Activated gamma-delta T cell treated with Interleukin-2 at 50 U/mL for 16 hours (primary cell): ENCODE measurements around the gene ALG3.

Source experiments
- DNase-seq: peaks from one replicate; pipeline ENCODE4 v3.0.0-alpha.2; 2020

Gene ALG3

DNA sequence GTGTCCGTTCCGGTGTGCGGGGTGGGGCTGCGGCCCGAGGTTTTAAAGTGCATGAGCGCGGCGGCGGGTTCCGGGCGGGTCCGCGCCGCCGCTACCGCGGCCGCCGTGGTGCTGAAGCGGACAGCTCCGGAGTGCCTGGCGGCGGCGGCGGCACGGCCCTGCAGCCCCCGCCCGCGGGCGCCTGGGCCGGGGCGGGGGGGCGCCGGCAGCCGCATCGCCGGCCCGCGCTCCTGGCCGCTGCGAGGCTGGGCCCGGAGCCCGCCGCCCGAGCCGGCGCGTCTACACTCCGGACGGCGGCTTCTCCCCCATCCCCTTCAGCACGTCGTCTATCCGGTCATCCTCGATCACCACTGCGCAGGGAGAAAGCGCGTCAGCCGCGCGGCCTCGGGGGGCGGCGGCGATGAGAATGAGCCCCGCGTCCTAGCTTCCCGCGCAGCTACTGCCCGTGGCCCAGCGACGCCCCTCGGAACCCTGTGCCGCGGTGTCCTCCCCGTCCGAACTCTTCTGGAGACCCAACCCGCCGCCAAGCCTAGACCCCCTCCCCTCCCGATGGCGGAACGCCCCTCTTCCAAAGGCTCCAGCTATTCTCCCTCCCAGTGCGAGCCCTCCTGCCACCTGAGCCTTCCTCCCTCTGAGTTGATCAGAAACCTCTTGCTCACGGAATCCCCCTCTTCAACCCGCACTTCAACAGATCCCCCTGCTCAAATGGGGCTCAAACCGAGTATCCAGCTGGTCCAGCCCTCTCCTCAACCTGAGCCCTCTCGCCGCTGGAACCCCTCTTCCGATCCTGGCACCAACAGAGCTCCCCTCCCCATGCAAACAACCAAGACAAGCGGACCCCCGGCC, 11.3 kb upstream of the ALG3 start:
- peak; percentile 25 for DNase-seq

DNA sequence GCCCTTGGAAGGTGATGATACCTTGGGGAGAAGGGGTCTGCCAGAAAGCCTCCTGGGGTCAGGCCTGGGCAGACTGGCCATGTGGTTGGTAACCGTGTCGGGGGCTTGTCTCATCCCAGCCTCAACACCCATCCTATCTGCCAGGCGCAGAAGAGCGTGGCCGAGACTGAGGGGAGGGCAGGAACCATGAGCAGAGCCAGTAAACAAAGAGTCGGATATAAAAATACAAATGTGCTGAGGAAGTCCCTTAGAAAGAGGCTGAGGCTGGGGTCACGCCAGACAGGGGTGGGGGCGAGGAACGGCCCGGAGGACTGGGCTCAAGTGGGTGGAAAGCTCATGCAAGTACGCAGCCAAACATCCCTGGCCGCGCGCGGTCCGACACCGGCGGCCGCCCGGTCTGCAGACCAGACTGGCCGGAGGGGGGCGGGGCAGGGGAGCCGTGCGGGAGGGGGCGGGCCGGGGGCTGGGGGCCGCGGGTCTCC, 10.7 kb upstream of the ALG3 start:
- DNase-seq = no peak

DNA sequence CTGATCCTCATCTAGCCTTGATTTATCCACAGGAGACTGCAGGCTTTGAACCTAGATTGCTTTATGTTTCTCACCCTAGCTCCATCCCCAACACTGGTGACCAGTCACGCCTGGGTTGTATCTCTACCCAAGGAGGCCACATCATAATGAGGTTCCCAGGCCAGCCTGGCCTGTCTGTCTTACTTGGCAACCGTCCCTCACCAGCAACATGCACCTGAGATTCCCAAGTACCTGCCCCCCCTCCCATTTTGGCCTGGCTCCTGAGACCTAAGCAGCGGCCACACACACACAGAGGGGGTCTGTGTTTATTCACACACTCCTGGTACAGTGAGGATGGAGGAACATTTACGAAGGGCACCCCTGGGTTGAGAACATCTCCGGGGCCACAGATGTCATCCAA, 10.2 kb upstream of the ALG3 start:
- no peak for DNase-seq

DNA sequence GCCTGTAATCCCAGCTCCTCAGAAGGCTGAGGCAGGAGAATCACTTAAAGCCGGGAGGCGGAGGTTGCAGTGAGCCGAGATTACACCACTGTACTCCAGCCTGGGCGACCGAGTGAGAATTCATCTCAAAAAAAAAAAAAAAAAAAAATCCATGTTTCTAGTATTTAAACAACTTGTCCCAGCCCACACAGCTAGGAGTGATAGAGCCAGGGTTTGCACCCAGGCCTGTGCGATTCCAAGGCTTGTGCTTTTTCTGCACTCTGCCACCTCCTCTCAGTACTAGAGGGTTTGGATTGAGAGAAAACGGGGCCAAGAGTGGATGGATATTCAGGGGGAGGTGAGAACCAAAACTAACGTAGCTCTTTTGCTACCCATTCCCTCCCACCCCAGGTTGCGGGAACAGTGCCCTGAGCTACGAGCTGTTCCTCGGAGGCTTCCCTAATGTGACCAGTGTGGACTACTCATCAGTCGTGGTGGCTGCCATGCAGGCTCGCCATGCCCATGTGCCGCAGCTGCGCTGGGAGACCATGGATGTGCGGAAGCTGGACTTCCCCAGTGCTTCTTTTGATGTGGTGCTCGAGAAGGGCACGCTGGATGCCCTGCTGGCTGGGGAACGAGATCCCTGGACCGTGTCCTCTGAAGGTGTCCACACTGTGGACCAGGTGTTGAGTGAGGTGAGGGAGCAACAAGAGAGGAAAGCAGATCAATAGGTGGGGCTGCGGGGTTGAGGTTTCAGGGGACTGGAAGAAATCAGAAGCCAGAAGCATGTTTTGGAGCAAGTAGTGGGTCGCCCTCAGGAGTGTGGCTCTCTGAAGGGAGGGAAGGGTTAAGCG, 8.5 kb upstream of the ALG3 start:
- no peak for DNase-seq

DNA sequence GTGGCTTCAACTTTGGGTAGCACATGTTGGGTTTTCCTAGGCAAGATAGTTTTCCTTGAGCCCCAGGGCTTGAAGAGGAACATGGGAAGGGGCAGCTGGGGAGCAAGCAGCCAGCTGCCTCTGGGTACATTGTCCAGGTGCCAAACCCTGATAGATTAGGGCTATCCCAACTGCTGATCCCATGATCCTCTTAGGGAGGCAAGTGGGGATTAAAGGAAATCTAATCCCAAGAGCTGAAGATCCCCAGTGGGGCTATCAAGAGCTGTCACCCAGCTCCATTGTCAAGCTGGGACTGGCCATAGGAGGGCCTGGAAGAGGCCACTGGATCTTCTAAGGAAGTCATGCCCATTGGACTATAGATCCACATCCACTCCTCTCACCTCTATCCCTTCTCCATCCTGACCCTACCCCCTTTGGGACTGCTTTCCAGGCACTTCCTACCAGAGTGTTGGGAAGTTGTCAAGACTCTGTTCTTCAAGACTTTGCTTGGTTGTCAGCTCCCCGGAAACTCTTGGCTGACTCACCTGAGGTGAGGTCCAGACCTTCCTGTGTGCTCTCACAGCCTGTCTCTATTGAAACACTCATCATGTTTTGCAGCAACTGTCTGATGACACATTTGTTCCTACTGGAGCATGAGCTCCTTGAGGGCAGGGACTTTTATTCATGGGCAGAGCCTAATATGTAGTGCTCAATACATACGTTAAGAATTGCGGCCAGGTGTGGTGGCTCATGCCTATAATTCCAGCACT, 6.7 kb upstream of the ALG3 start:
- DNase-seq = no peak

DNA sequence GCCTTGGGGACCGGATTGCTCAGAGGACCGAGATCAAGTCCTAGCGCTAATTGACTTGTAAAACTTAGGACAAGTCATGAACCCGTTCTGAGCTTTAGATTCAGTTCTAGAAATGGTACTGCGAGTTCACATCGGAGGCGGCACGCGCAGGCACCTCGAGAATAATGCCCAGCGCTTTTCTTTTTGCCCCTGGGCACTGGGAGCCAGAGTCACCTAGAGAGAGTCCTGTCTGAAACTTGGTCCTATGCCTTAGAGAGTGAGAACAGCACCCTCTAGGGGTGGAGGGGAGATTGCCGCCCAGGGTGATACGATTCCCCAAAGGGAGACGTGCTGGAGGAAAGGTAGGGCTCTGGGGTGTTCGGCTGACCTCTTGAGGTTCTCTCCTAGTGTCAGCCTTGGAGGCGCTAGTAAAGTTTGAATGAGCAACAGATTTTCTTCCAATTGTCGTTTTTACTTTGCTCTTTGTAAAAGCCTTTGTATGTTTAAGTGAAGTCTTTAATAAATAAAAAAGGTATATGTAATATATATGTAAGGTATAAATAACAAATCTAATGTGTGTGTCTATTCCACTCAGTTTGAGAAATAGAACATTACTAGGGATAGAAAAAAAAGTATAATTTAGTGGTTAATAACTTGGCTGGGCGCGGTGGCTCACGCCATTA, 1.5 kb upstream of the ALG3 start:
- peak; percentile 90 for DNase-seq

DNA sequence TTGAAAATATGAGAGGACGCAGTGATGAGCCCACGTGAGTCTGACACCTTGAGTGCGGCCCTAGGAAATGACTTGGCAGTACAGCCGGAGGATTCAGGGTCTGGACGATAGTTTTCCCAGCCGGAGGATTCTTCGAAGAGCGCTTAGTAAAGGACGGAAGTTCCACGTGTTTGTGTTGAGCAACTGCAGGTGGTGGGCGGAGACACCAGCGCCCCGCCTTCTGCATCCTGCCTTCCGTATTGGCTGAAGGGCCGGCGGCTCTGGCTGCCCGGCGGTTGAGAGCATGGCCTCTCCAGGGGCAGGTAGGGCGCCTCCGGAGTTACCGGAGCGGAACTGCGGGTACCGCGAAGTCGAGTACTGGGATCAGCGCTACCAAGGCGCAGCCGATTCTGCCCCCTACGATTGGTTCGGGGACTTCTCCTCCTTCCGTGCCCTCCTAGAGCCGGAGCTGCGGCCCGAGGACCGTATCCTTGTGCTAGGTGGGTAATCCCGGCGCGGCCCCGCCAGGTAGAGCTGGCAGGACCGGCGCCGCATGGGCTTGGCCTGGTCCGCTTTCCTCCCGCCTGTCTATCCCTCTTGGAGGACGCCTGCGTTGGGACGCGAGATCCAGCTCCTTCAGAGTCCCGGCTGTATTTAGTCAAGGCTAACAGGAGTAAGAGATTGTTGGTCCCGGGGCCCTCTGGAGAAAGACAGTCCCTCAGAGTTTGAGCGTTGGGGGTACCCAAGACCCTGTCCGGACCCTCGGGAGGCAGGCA, 827 bp upstream of the ALG3 start, which contains the start of gene EEF1AKMT4:
Gene EEF1AKMT4 (plus strand): TSS at position 261 of the 755 bp plus-strand sequence. CDS start 23 bp downstream, at position 284.
- peak; percentile 95 for DNase-seq

DNA sequence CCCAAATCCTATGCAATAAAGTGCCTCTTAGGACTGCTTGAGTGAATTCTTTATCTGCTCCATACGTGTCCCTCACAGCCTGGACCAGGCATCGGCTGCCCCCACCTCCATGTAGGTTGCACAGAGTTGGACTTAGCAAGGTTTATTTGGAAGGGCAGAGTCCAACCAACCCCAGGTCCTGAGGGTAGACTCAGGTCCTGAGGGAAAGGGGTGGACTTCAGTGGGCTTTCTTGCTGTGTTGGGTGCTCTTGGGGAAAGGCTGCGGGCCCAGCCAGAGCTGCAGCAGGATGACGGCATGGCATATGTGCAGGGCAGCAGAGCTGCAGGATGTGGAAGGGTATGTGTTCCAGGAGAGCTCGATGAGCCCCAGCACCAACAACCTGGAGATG, 6.5 kb downstream of the ALG3 start:
- no peak for DNase-seq

DNA sequence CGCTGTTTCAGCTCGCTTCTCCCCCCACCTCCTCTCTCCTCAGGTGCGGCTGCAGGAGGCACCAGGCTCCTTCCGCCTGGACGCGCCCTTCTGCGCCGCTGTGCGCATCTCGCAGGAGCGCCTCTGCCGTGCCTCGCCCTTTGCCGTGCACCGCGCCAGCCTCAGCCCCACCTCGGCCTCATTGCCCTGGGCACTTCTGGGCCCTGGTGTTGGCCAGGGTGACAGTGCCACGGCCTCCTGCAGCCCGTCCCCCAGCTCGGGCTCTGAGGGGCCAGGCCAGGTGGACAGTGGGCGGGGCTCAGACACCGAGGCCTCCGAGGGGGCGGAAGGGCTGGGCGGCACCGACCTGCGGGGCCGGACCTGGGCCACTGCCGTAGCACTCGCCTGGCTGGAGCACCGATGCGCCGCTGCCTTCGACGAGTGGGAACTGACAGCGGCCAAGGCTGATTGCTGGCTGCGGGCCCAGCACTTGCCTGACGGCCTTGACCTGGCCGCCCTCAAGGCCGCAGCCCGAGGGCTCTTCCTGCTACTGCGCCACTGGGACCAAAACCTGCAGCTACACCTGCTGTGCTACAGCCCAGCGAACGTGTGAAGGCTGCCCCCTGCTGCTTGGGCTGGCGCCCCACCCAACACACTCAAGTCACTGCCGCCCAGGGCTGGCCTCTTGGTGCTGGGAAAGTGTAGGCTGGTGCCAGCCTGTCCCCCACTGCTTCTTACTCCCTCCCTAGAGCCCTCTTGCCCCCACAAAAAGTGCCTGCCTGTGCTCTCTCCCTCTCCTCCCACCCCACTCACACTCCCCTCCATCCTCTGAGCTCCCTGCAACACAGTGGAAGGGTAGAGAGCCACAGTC, 7.1 kb downstream of the ALG3 start:
- DNase-seq = no peak

DNA sequence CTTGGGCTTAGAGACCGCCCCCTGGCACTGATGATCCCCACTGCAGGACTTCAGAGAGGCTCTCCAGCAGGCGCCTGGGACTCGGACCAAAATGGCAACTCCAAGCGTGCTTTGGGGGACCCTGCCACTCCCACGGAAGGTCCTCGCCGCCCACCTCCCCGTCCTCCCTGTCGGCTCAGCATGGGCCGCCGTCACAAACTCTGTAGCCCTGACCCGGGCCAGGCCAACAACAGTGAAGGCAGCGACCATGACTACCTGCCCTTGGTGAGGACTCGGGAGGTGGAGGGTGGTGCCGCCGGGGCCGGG, 7.7 kb downstream of the ALG3 start:
- DNase-seq = no peak

DNA sequence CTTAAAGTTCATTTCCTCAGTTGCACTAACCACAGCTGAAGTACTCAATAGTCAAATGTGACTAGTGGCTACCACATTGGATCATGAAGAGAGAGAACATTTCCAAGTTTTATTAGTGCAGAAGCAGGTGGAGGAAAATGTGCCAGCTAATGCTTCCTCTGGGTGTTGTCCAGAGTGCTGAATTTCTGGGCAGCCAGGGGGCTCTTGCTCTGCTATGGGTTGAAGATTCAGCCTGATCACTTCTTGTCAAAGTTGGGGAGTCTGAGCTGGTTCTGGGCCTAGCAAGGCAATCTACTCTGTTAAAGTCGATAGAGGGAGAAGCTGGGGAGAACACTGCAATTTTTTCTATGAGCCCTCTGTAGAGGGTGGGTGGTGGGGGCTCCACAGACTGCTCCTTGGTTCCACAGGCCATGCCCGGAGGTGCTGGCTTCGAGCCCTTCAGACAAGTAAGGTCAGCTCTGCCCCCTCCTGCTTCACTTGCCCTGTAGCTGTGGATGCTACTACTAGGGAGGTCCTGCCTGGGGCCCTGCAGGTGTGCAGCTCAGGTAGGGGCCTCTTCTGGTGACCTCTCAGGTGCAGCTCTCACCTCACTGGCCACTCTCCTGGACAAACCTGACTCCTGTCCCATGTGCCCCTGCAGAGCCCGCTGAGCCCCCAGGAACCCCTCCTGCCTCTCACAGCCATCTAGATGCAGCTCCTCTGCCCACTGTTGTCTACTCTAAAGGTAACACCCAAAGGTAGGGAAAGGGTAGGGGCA, 8.2 kb downstream of the ALG3 start:
- DNase-seq = no peak

DNA sequence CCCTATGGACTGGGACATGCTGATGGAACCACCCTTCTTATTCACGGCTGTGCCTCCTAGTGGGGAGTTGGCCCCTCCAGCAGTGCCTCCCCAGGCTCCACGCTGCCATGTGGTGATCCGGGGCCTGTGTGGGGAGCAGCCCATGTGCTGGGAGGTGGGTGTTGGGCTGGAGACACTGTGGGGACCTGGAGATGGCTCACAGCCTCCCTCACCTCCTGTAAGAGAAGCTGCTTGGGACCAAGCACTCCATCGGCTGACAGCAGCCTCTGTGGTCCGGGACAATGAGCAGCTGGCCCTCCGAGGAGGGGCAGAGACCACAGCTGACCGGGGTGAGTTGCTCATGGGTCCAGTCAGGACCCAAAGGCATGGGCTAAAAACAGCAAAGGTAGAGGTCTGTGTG, 9.1 kb downstream of the ALG3 start:
- DNase-seq = no peak

DNA sequence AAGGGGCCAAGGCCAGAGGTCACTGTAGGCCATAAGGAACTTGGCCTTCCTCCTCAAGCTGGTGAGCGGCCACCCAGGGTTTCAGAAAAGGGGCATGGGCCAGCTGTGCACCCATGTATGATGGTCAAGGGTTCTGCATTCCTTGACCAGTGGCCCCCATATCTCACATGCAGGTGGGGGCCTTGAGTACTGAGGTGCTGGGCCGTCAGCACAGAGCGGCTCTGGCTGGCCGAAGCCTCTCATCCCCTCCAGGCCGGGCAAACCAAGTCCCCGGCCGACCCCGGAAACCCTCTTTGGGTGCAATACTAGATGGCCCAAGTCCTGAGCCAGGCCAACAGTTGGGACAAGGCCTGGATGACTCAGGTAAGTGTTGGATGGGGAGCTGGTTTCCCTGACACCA, 9.5 kb downstream of the ALG3 start:
- DNase-seq = no peak

DNA sequence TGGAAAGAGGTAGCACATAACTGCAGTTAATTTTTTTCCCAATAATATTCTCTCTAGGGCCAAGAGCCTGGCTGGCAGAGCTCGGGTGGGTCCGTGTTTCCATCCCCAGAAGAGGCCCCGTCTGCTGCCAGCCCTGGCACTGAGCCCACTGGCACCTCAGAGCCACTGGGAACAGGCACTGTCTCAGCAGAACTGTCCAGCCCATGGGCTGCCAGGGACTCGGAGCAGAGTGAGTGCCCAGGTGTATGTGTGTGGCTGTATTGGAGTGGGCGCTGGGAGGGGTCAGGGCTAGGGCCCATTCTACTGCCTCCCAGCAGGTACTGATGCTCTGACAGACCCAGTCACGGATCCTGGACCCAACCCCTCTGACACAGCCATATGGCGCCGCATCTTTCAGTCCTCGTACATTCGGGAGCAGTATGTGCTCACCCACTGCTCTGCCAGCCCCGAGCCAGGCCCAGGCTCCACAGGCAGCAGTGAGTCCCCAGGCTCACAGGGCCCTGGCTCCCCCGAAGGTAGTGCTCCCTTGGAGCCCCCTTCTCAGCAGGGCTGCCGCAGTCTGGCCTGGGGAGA, 10.4 kb downstream of the ALG3 start:
- no peak for DNase-seq

DNA sequence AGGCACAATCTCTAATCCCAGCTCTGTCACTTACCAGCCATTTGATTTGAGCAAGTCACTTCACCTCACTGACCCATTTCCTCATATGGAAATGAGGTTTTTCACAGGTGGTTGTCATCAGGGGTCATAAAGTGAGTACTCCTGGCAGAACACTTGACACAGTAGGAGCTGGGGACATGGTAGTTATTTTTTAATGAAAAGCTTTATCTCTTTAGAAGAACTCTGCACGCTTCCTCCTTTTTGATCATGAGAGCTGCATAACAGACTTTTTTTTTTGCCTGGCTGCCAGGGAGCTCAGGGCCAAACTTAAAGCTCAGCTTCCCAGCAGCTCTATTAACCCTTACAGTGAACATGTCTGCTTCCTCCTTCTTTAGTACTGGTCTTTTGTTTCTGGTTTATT, 11.0 kb downstream of the ALG3 start:
- no peak for DNase-seq

DNA sequence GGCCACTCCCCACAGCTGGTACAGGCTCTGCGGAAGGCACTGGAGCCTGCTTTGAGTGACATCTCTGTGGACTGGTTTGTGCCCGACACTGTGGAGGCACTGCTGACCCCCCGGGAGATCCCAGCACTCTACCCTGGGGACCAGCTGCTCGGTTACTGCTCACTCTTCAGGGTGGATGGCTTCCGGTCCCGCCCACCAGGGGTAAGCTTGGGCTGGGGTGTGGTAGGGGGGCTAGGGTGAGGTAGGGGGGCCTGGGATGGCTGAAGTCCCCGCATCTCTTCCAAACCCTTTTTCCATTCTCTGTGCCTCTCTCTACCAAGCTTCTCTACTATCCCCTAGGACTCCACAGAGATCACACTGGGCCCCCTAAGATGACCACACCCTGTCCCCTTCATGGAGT, 11.6 kb downstream of the ALG3 start:
- DNase-seq = no peak

DNA sequence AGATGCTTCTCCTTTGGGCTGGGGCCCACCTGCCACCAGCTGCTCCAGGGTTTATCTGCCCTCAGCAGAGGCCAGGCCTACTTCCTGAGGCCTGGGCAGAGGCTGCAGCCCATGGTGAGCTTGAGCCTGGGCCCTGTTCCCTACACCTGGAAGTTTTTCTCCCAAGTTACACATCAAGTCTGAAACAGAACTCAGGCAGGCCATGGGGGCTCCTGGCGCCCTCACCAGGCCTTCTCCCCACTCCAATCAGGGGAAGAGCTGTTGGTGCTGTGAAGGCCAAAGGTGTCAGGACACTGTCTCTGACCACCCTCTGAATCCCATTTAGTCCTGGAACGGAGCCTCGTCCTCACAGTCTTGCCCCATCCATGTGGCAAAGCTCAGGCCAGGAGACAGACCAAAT, 12.1 kb downstream of the ALG3 start:
- no peak for DNase-seq

DNA sequence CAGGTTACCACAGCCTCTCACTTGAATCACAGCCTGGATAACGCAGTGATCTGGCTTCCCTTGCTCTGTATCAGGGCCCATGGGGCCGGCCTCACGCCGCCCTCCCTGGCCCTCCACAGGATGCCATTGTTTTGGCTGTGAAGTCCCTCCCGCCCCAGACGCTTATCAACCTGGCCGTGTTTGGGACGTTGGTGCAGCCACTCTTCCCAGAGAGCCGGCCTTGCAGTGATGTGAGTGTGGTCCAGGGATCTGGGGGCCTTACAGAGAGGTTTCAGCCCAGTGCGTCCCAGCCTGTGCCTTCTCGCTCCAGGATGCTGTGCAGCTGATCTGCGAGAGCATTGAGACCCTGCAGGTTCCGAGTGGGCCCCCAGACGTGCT, 12.7 kb downstream of the ALG3 start:
- DNase-seq = no peak

DNA sequence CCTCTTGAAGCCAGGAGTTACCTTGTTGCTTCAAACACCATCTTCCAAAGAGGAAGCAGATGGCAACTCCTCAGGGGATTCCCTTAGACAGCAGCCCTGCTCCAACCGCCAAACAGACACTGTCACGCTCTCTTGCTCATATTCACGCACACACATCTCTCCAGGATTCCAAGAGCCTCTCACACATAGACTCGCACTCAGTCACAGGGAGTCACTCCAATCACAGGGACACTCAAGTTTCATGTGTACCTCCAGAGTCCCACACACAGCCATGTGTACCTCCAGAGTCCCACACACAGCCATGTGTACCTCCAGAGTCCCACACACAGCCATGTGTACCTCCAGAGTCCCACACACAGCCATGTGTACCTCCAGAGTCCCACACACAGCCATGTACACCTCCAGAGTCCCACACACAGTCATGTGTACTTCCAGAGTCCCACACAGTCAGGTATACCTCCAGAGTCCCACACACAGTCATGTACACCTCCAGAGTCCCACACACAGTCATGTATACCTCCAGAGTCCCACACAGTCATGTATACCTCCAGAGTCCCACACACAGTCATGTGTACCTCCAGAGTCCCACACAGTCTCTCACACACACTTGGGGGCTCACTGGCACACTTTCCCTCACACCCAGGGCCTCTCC, 13.3 kb downstream of the ALG3 start:
- DNase-seq = no peak
